A549 (cell line): ENCODE results near the gene DDX56. TPM values are rescaled to one million over a fixed set of nuclear protein-coding genes. Genes with fewer than 3 reads are reported as not detected.
"Not testable (repeated sequence)": the region's sequence is repeated elsewhere in the genome, so short reads cannot be mapped to it uniquely, and the experiment has no call there.

Experiments used
- ATAC-seq, 2 experiments: fragments of 200-7000 bp in 1 of 2; fragments of >200 bp in 1 of 2; cut with Nextera tagmentation in 1 of 2; cut with Tn5 transposase in 1 of 2; 3 replicates each; pipeline versions ENCODE4 v1.8.0 to v1.9.1; 2018 to 2020; ENCODE audit warnings: mild to moderate bottlenecking in 1 of 2, moderate library complexity in 1 of 2
- CTCF ChIA-PET: fragments of 300-600 bp; sonication (Branson Sonifier 250); formaldehyde crosslinking; extraction: SDS; loops from one replicate; lab custom pipeline; 2021; ENCODE audit warnings: antibody characterized with exemption, inconsistent platforms; lab: Yijun Ruan, JAX
- POLR2A ChIA-PET: fragments of 350-600 bp; formaldehyde crosslinking; extraction: SDS; loops from one replicate; lab custom pipeline; 2021; ENCODE audit warnings: antibody characterized with exemption, inconsistent platforms; lab: Yijun Ruan, JAX
- DNase-seq, 2 experiments: peaks; one replicate each; pipeline versions ENCODE4 v3.0.0 to v3.0.0-alpha.2; 2011 to 2016; ENCODE audit warnings: low read depth in 1 of 2, low spot score in 1 of 2
- FAIRE-seq: peaks from 2 replicates; lab custom pipeline; 2011; peaks lifted over from hg19 to GRCh38; lab: Jason Lieb, UNC
- H3K27ac ChIP-seq, 2 experiments: fragments of >200 bp; sonication (Bioruptor Twin); formaldehyde crosslinking; 3 replicates each; pipeline ENCODE4 v1.5.1; 2016 to 2017
- H3K4me1 ChIP-seq: fragments of >200 bp; sonication (Bioruptor Twin); formaldehyde crosslinking; 3 replicates; pipeline ENCODE4 v1.6.1; 2016
- H3K4me2 ChIP-seq: fragments of >200 bp; sonication (Bioruptor Twin); formaldehyde crosslinking; 3 replicates; pipeline ENCODE4 v1.6.1; 2016
- H3K4me3 ChIP-seq: fragments of >200 bp; sonication (Bioruptor Twin); formaldehyde crosslinking; 3 replicates; pipeline ENCODE4 v1.5.1; 2016
- H3K9me3 ChIP-seq: fragments of >200 bp; sonication (Bioruptor Twin); formaldehyde crosslinking; 3 replicates; pipeline ENCODE4 v1.6.1; 2016
- CBX2 ChIP-seq: fragments of 200-600 bp; sonication (generic); IDR thresholded peaks from 2 replicates; pipeline ENCODE4 v1.6.1; 2016; ENCODE audit warnings: low read depth, mild to moderate bottlenecking, borderline replicate concordance
- CHD4 ChIP-seq: fragments of 200-600 bp; sonication (generic); IDR thresholded peaks from 2 replicates; pipeline ENCODE4 v1.6.1; 2016; ENCODE audit warnings: antibody characterized with exemption, mild to moderate bottlenecking, borderline replicate concordance
- EHMT2 ChIP-seq: fragments of 200-600 bp; sonication (generic); IDR thresholded peaks from 2 replicates; pipeline ENCODE4 v1.6.1; 2016; ENCODE audit warnings: antibody characterized with exemption, low read depth, mild to moderate bottlenecking, moderate library complexity
- ESRRA ChIP-seq: fragments of 150-350 bp; IDR thresholded peaks from 2 replicates; pipeline ENCODE4 v1.6.1; 2014; ENCODE audit warnings: mild to moderate bottlenecking, low read length, borderline replicate concordance
- FOSB ChIP-seq: fragments of 250-450 bp; sonication (Bioruptor Pico); IDR thresholded peaks from 2 replicates; pipeline ENCODE4 v1.5.0; 2020; ENCODE audit warnings: mild to moderate bottlenecking, moderate library complexity
- HEYL ChIP-seq: fragments of 250-450 bp; sonication (Bioruptor Pico); IDR thresholded peaks from 2 replicates; pipeline ENCODE4 v1.8.0; 2021; ENCODE audit warnings: mild to moderate bottlenecking, moderate library complexity
- HOXB5 ChIP-seq: fragments of 250-450 bp; sonication (Bioruptor Pico); IDR thresholded peaks from 2 replicates; pipeline ENCODE4 v1.5.0; 2020; ENCODE audit warnings: mild to moderate bottlenecking, moderate library complexity
- JUN ChIP-seq, 2 experiments: fragments of >200 bp; sonication (Bioruptor Twin); formaldehyde crosslinking; IDR thresholded peaks; 2 replicates in 1 of 2; 3 replicates in 1 of 2; pipeline ENCODE4 v1.6.1; 2016 to 2017
- JUNB ChIP-seq: fragments of >200 bp; sonication (Bioruptor Twin); formaldehyde crosslinking; IDR thresholded peaks from 2 replicates; pipeline ENCODE4 v1.6.1; 2016
- KDM1A ChIP-seq: fragments of 200-600 bp; sonication (generic); IDR thresholded peaks from 2 replicates; pipeline ENCODE4 v1.6.1; 2016; ENCODE audit warnings: low read depth, mild to moderate bottlenecking
- NFE2L2 ChIP-seq: fragments of 150-350 bp; conservative IDR thresholded peaks from 2 replicates; pipeline ENCODE4 v1.6.1; 2014; ENCODE audit warnings: low read length
- PHF8 ChIP-seq: fragments of 200-600 bp; sonication (generic); IDR thresholded peaks from 2 replicates; pipeline ENCODE4 v1.6.1; 2016; ENCODE audit warnings: low read depth, mild to moderate bottlenecking, antibody characterized with exemption, moderate library complexity, borderline replicate concordance
- POLR2AphosphoS2 ChIP-seq: conservative IDR thresholded peaks from 2 replicates; pipeline ENCODE4 v1.6.1; 2012; ENCODE audit warnings: low read length, improper control_type of control experiment, inconsistent platforms
- RAD21 ChIP-seq, 2 experiments: fragments of >200 bp in 1 of 2; sonication (Bioruptor Twin) in 1 of 2; formaldehyde crosslinking in 1 of 2; IDR thresholded peaks in 1 of 2; conservative IDR thresholded peaks in 1 of 2; 2 replicates in 1 of 2; 3 replicates in 1 of 2; pipeline ENCODE4 v1.6.1; 2012 to 2018; ENCODE audit warnings: inconsistent platforms in 1 of 2
- SMC3 ChIP-seq: fragments of >200 bp; sonication (Bioruptor Twin); formaldehyde crosslinking; IDR thresholded peaks from 3 replicates; pipeline ENCODE4 v1.6.1; 2018; ENCODE audit warnings: inconsistent platforms
- ZC3H11A ChIP-seq: fragments of 450-650 bp; IDR thresholded peaks from 2 replicates; pipeline ENCODE4 v1.6.1; 2014; ENCODE audit warnings: antibody characterized with exemption, mild to moderate bottlenecking
- ZNF302 ChIP-seq: fragments of 250-450 bp; sonication (Bioruptor Pico); IDR thresholded peaks from 2 replicates; pipeline ENCODE4 v1.9.0; 2021; ENCODE audit warnings: inconsistent platforms, mild to moderate bottlenecking, moderate library complexity
- ZSCAN20 ChIP-seq: fragments of 250-450 bp; sonication (Bioruptor Pico); IDR thresholded peaks from 2 replicates; pipeline ENCODE4 v1.8.0; 2022; ENCODE audit warnings: mild to moderate bottlenecking, moderate library complexity
- WGBS: methylation state at CpG from one replicate; pipeline ENCODE4 v1.1.6; 2017; ENCODE audit errors: missing lambda C conversion rate; 5-methylcytosine and 5-hydroxymethylcytosine counted together
- polyA plus RNA-seq, 4 experiments: library from polyadenylated mRNA; depleted of rRNA in 3 of 4; stranded (reverse); fragments of >200 nt; fragmentation: RNase III in 1 of 4; extraction: RNeasy Plus Mini Kit Qiagen cat#74134 plus additional on column Dnase treatment in 1 of 4; gene quantifications; 2 replicates in 3 of 4; 3 replicates in 1 of 4; pipeline ENCODE4 v1.2.3, GENCODE V29; 2011 to 2017
- TF ChIP-seq, protein P1 (sequence below): fragments of 150-350 bp; IDR thresholded peaks from 2 replicates; pipeline ENCODE4 v1.6.1; 2014; ENCODE audit warnings: low read depth, mild to moderate bottlenecking, low read length
- TF ChIP-seq, protein P2 (sequence below): fragments of 250-450 bp; sonication (Bioruptor Pico); IDR thresholded peaks from 2 replicates; pipeline ENCODE4 v1.5.0; 2020; ENCODE audit warnings: low read depth, mild to moderate bottlenecking, moderate library complexity
- TF ChIP-seq, protein P3 (sequence below): fragments of >200 bp; sonication (Bioruptor Twin); formaldehyde crosslinking; IDR thresholded peaks from 3 replicates; pipeline ENCODE4 v1.5.1; 2016
- TF ChIP-seq, protein P4 (sequence below): fragments of >200 bp; sonication (Bioruptor Twin); formaldehyde crosslinking; IDR thresholded peaks from 2 replicates; pipeline ENCODE4 v1.6.1; 2016

The DDX56 gene
- polyA plus RNA-seq, 2 of the 4 experiments (the other 2 are of a cell fraction) = 96.1 to 97.7 TPM

DNA sequence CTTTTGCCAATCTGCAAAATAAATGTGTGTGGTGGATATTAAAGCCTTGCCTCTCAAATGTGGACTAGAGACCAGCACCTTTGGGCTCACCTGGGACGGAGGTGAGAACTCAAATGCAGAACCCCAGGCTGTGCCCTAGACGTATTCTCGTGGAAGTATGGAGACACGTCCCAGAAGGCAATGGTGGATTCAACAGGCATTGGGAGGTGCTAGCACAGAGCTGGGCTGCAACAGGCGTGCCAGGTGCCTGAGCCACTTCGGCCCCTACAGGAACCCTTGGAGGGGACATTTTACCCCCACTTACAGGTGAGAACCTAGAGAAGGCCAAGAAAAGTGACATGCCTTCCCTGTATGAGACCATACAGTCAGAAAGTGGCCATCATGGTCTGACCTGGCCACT lies 12.2 kb downstream of the DDX56 start (continued):
- TF ChIP-seq CHD4 (no peak), POLR2AphosphoS2 (no peak)
- TF ChIP-seq, protein P1, sequence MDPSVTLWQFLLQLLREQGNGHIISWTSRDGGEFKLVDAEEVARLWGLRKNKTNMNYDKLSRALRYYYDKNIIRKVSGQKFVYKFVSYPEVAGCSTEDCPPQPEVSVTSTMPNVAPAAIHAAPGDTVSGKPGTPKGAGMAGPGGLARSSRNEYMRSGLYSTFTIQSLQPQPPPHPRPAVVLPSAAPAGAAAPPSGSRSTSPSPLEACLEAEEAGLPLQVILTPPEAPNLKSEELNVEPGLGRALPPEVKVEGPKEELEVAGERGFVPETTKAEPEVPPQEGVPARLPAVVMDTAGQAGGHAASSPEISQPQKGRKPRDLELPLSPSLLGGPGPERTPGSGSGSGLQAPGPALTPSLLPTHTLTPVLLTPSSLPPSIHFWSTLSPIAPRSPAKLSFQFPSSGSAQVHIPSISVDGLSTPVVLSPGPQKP = no peak

DNA sequence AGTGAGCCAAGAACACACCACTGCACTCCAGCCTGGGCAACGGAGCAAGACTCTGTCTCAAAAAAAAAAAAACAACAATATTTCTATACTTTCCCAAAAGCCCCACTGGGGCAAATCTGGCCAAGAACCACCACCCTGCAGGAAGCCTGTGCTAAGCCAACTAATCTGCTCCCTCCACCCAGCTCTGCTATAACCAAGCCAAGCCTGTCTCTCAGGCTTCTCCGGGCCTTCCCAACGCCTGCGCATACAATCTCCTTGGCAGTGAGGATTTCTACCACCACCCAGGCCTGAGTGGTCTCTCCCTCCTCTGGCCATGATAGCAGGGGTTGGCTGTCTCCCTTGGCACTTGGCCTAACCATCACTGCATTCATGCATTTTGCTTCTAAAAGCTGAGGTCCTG lies 14.2 kb downstream of the DDX56 start:
- WGBS = 89% methylated on average over 4 of the region's 4 CpGs
- no peak overlapping the region for H3K27ac ChIP-seq
- FAIRE-seq (no peak), DNase-seq (no peak), ATAC-seq (no peak; a peak in 1 of 6 replicates)
- H3K4me2 ChIP-seq = no peak overlapping the region
- CTCF ChIA-PET = interaction anchor here (0.9 to 2.5 kb wide), 6 partner anchors 12 to 488 kb away, joined by 3 to 6 read pairs (median 4); no protein-coding TSS in a partner anchor
- peaks cover 25% of the 10 kb centered on the region for H3K4me1 ChIP-seq
- TF ChIP-seq CBX2 (no peak), ZC3H11A (no peak), RAD21 (conservative IDR thresholded peaks at IDR 0.05 in 1 of 2, IDR thresholded peaks at IDR 0.05 in 1 of 2) (no peak), KDM1A (no peak), FOSB (CRISPR knock-in tag) (no peak), NFE2L2 (no peak)
- TF ChIP-seq, all 56 proteins: peak for 0
- Histone ChIP-seq H3K9me3 (no peaks in the 10 kb centered on the region), H3K4me3 (no peak overlapping the region)
- POLR2A ChIA-PET = no interaction called here

DNA sequence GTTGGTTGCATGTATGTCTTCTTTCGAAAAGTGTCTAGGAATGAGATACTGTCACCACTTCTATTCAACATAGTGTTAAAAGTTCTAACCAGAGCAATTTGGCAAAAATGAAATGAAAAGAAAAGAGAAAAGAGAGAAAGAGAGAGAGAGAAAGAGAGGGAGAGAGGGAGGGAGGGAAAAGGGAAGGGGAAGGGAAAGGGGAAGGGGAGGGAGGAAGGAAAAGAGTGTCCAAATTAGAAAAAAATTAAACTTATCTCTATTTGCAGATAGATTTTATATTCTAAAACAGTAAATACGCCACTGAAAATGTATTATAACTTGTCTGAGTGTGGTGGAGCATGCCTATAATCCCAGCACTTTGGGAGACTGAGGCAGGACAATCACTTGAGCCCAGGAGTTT lies 16.2 kb downstream of the DDX56 start:
- 77% methylated on average over 2 of the region's 2 CpGs for WGBS

DNA sequence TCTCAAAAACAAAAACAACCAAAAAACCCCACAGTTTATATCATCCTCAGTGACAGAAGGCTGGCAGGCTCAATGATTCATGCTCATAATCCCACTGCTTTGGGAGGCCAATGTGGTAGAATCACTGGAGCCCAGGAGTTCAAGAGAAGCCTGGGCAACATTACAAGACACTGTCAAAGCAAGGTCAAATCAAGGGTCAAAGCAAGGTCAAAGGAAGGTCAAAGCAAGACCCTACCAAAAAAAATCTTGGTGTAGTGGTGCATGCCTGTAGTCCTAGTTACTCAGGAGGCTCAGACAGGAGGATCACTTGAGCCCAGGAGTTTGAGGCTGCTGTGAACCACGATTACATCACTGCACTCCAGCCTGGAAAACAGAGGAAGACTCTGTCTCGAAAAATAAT lies 18.4 kb downstream of the DDX56 start:
- no peak for FAIRE-seq
- POLR2A ChIA-PET = no interaction called here
- Histone ChIP-seq H3K4me1 (no peaks in the 10 kb centered on the region), H3K4me2 (no peak overlapping the region), H3K4me3 (no peak overlapping the region), H3K27ac (no peak overlapping the region), H3K9me3 (no peaks in the 10 kb centered on the region)
- CTCF ChIA-PET = interaction anchor here (1.2 to 3.6 kb wide), 2 partner anchors 10 to 341 kb away, joined by 4 to 18 read pairs; no protein-coding TSS in a partner anchor
- ATAC-seq = no peak
- no peak for DNase-seq
- WGBS = 49% methylated on average over 2 of the region's 2 CpGs
- no peak for TF ChIP-seq JUN (IDR thresholded peaks at IDR 0.05)
- TF ChIP-seq JUNB = no peak
- 0 out of 2 replicates have a peak, but pooled peaks have one; percentile 30 for TF ChIP-seq ESRRA
- no peak for TF ChIP-seq CHD4
- TF ChIP-seq HEYL (CRISPR knock-in tag) = no peak

More for the DNA sequence above, 16.2 kb downstream of the DDX56 start:
- FAIRE-seq = no peak
- no peaks in the 10 kb centered on the region for H3K9me3 ChIP-seq
- no peak overlapping the region for H3K27ac ChIP-seq
- ChIA-PET POLR2A (no interaction called here), CTCF (interaction anchor here (2.4 to 3.6 kb wide), 2 partner anchors 8 to 317 kb away, joined by 6 to 18 read pairs; no protein-coding TSS in a partner anchor)
- ATAC-seq = no peak
- peaks cover 14% of the 10 kb centered on the region for H3K4me1 ChIP-seq
- no peak for DNase-seq
- no peak overlapping the region for H3K4me3 ChIP-seq
- no peak for TF ChIP-seq ZNF302 (CRISPR knock-in tag)
- TF ChIP-seq EHMT2 = no peak
- TF ChIP-seq ZSCAN20 (CRISPR knock-in tag) = no peak
- TF ChIP-seq, protein P2, sequence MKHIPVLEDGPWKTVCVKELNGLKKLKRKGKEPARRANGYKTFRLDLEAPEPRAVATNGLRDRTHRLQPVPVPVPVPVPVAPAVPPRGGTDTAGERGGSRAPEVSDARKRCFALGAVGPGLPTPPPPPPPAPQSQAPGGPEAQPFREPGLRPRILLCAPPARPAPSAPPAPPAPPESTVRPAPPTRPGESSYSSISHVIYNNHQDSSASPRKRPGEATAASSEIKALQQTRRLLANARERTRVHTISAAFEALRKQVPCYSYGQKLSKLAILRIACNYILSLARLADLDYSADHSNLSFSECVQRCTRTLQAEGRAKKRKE (CRISPR knock-in tag) = no peak
- TF ChIP-seq RAD21 (conservative IDR thresholded peaks at IDR 0.05 in 1 of 2, IDR thresholded peaks at IDR 0.05 in 1 of 2) = no peak
- TF ChIP-seq, protein P3, sequence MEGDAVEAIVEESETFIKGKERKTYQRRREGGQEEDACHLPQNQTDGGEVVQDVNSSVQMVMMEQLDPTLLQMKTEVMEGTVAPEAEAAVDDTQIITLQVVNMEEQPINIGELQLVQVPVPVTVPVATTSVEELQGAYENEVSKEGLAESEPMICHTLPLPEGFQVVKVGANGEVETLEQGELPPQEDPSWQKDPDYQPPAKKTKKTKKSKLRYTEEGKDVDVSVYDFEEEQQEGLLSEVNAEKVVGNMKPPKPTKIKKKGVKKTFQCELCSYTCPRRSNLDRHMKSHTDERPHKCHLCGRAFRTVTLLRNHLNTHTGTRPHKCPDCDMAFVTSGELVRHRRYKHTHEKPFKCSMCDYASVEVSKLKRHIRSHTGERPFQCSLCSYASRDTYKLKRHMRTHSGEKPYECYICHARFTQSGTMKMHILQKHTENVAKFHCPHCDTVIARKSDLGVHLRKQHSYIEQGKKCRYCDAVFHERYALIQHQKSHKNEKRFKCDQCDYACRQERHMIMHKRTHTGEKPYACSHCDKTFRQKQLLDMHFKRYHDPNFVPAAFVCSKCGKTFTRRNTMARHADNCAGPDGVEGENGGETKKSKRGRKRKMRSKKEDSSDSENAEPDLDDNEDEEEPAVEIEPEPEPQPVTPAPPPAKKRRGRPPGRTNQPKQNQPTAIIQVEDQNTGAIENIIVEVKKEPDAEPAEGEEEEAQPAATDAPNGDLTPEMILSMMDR = no peak
- no peak for TF ChIP-seq PHF8
- no peak for TF ChIP-seq SMC3
- no peak for TF ChIP-seq HOXB5 (CRISPR knock-in tag)
- no peak for TF ChIP-seq JUNB
- TF ChIP-seq, protein P4, sequence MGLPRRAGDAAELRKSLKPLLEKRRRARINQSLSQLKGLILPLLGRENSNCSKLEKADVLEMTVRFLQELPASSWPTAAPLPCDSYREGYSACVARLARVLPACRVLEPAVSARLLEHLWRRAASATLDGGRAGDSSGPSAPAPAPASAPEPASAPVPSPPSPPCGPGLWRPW = no peak
- H3K4me2 ChIP-seq = no peak overlapping the region

DNA sequence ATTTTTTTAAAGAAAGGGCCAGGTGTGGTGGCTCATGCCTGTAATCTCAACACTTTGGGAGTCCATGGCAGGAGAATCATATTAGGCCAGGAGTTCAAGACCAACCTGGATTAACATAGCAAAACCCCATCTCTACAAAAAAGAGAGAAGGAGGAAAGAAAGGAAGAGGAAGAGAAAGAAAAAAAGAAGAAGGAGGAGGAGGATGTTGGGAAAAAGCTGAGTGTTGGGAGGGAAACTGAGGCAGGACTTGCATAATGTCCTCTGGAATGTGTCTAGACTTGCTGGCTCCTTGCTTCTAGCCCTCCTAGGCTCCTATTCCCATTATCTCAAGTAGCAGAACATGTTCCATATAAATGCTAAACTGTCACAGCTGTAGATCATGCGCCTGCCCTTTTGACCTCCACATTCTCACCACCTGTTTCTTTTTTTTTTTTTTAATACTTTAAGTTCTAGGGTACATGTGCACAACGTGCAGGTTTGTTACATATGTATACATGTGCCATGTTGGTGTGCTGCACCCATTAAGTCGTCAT lies 21.2 kb downstream of the DDX56 start:
- CTCF ChIA-PET = interaction anchor here (0.5 to 1.4 kb wide), 4 partner anchors 8 to 549 kb away, joined by 3 to 4 read pairs (median 4); no protein-coding TSS in a partner anchor

More for the DNA sequence above, 21.2 kb downstream of the DDX56 start:
- FAIRE-seq, DNase-seq, H3K4me3 ChIP-seq, H3K27ac ChIP-seq, ATAC-seq, H3K9me3 ChIP-seq, H3K4me2 ChIP-seq, POLR2A ChIA-PET, H3K4me1 ChIP-seq: not testable (repeated sequence)
- WGBS = 37% methylated on average over 3 of the region's 3 CpGs
